GM23248 (cell line): ENCODE data around the gene CALD1. TPM values are rescaled to one million over a fixed set of nuclear protein-coding genes. Genes with fewer than 3 reads are reported as not detected.
A peak's percentile ranks its signal among the peaks of the same experiment; 100 is the strongest.

Source experiments
- DNase-seq: peaks from one replicate; pipeline ENCODE4 v3.0.0-alpha.2; 2015
- H2AFZ ChIP-seq: fragments of 200-600 bp; sonication (generic); 2 replicates; pipeline ENCODE4 v1.6.1; 2016; ENCODE audit warnings: antibody characterized with exemption
- H3F3A ChIP-seq: fragments of 200-600 bp; sonication (generic); 2 replicates; pipeline ENCODE4 v1.6.1; 2016; ENCODE audit warnings: mild to moderate bottlenecking, antibody characterized with exemption, mixed run types; ENCODE audit not compliant: insufficient read depth
- H3K27ac ChIP-seq: fragments of 200-600 bp; sonication (generic); 2 replicates; pipeline ENCODE4 v1.5.1; 2016; ENCODE audit warnings: mild to moderate bottlenecking
- H3K27me3 ChIP-seq: fragments of 200-600 bp; sonication (generic); replicated peaks from 2 replicates; pipeline ENCODE4 v1.6.1; 2016; ENCODE audit warnings: mild to moderate bottlenecking; ENCODE audit not compliant: insufficient read depth
- H3K36me3 ChIP-seq: fragments of 200-600 bp; sonication (generic); 2 replicates; pipeline ENCODE4 v1.6.1; 2016; ENCODE audit warnings: low read depth, mild to moderate bottlenecking
- H3K4me1 ChIP-seq: fragments of 200-600 bp; sonication (generic); 2 replicates; pipeline ENCODE4 v1.6.1; 2016; ENCODE audit warnings: mild to moderate bottlenecking; ENCODE audit not compliant: insufficient read depth
- H3K4me2 ChIP-seq: fragments of 200-600 bp; sonication (generic); one replicate; pipeline ENCODE4 v1.6.1; 2016; ENCODE audit warnings: mild to moderate bottlenecking; ENCODE audit not compliant: unreplicated experiment
- H3K4me3 ChIP-seq: fragments of 200-600 bp; sonication (generic); 2 replicates; pipeline ENCODE4 v1.5.1; 2016; ENCODE audit warnings: mild to moderate bottlenecking
- H3K79me2 ChIP-seq: fragments of 200-600 bp; sonication (generic); 2 replicates; pipeline ENCODE4 v1.6.1; 2016; ENCODE audit warnings: mild to moderate bottlenecking; ENCODE audit not compliant: insufficient read depth
- H3K9ac ChIP-seq: fragments of 200-600 bp; sonication (generic); 2 replicates; pipeline ENCODE4 v1.6.1; 2016; ENCODE audit warnings: mild to moderate bottlenecking
- H3K9me2 ChIP-seq: fragments of 200-600 bp; sonication (generic); 2 replicates; pipeline ENCODE4 v1.6.1; 2016; ENCODE audit warnings: mixed run types, mild to moderate bottlenecking, moderate library complexity; ENCODE audit not compliant: insufficient read depth
- H3K9me3 ChIP-seq: fragments of 200-600 bp; sonication (generic); one replicate; pipeline ENCODE4 v1.6.1; 2017; ENCODE audit warnings: low read depth
- H4K20me1 ChIP-seq: fragments of 200-600 bp; sonication (generic); 2 replicates; pipeline ENCODE4 v1.6.0; 2016; ENCODE audit not compliant: insufficient read depth
- EZH2 ChIP-seq: fragments of 200-600 bp; sonication (generic); IDR thresholded peaks from 2 replicates; pipeline ENCODE4 v1.6.1; 2018; ENCODE audit warnings: antibody characterized with exemption, mild to moderate bottlenecking; ENCODE audit not compliant: insufficient read depth, poor library complexity, severe bottlenecking
- EZH2phosphoT487 ChIP-seq: fragments of 200-600 bp; sonication (generic); IDR thresholded peaks from 2 replicates; pipeline ENCODE4 v1.6.1; 2018; ENCODE audit warnings: antibody characterized with exemption, moderate library complexity, mild to moderate bottlenecking, low read depth; ENCODE audit not compliant: insufficient read depth
- WGBS, 2 experiments: methylation state at CpG; one replicate each; pipeline ENCODE4 v1.1.6; 2015 to 2017; ENCODE audit warnings: low lambda C conversion rate in 2 of 2, low coverage in 1 of 2; ENCODE audit errors: missing lambda C conversion rate in 2 of 2; 5-methylcytosine and 5-hydroxymethylcytosine counted together
- in situ Hi-C: fragments of 300-500 bp; cut with MboI; formaldehyde crosslinking; loops from 2 replicates; pipeline ENCODE4 v1.15.0; 2020
- polyA plus RNA-seq: library from polyadenylated mRNA; unstranded; fragments of >200 nt; fragmentation: Nextera tagmentation; extraction: Ambion mirVana; gene quantifications from 2 replicates; pipeline ENCODE4 v1.2.1, GENCODE V29; 2016
- total RNA-seq: library from RNA; depleted of rRNA; stranded (reverse); fragments of >200 nt; shearing (Covaris generic); gene quantifications from 2 replicates; pipeline ENCODE4 v1.2.3, GENCODE V29; 2014

Gene CALD1
- total and polyA plus RNA-seq, 2 experiments from 2014 or later: 698 to 1,687 TPM

DNA sequence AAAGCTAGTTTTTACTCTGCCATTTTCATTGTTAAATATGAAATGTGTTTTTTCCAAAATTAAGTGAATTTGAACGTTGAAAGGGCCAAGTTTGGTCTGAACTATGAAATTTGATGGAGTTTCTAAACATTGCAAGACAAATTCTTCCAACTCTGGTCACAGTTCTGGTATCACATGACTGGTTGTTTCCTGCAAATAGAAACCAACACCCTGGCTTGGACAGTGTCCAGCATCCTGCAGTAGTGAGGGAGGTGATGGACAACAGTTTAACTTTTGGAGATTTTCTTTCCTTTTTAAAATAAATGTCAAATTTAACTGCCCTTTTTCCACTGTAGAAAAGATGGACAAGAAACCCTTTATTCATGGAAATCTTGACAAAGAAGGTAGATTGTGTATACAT lies 152.1 kb downstream of the CALD1 start:
- Histone ChIP-seq H2AFZ (no peak overlapping the region), H3K4me2 (peak overlapping the region; percentile 20), H3K79me2 (peaks cover 95% of the 10 kb centered on the region), H3K9me2 (no peaks in the 10 kb centered on the region), H3K27ac (peak overlapping the region; percentile 36), H3K4me1 (peaks cover 42% of the 10 kb centered on the region), H3K9ac (no peak overlapping the region), H3K36me3 (peaks cover 81% of the 10 kb centered on the region), H3F3A (peaks cover 79% of the 10 kb centered on the region), H4K20me1 (no peaks in the 10 kb centered on the region), H3K4me3 (no peak overlapping the region), H3K27me3 (no peaks in the 10 kb centered on the region), H3K9me3 (no peaks in the 10 kb centered on the region)
- TF ChIP-seq EZH2 (no peak), EZH2phosphoT487 (no peak)
- 10 to 15% methylated on average over 1 of the region's 1 CpG for WGBS, 2 experiments
- DNase-seq: peak; percentile 54
- in situ Hi-C loops: no loop called here

DNA sequence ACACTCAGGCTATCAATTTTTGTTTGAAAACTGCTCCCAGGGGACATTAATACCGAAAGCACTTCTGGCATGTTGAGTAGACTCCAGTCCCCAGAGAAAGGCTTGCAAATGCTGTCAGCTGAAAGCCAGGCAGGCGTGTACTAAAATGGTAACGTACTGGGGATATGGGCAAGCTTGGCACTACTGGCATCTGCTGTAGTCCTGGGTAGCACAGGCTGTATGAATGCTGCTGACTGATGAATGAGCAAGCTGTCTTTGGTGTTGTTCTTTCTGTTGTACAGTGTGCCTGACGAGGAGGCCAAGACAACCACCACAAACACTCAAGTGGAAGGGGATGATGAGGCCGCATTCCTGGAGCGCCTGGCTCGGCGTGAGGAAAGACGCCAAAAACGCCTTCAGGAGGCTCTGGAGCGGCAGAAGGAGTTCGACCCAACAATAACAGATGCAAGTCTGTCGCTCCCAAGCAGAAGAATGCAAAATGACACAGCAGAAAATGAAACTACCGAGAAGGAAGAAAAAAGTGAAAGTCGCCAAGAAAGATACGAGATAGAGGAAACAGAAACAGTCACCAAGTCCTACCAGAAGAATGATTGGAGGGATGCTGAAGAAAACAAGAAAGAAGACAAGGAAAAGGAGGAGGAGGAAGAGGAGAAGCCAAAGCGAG lies 153.4 kb downstream of the CALD1 start:
- DNase-seq: no peak
- peaks cover 86% of the 10 kb centered on the region for H3F3A ChIP-seq
- no peaks in the 10 kb centered on the region for H3K27me3 ChIP-seq
- no peak overlapping the region for H2AFZ ChIP-seq
- H3K27ac ChIP-seq: no peak overlapping the region
- no peak overlapping the region for H3K4me3 ChIP-seq
- peaks cover 88% of the 10 kb centered on the region for H3K79me2 ChIP-seq
- in situ Hi-C loops: no loop called here
- TF ChIP-seq EZH2 (no peak), EZH2phosphoT487 (no peak)
- 94 to 95% methylated on average over 17 of the region's 17 CpGs for WGBS, 2 experiments
- no peak overlapping the region for H3K9ac ChIP-seq
- H3K36me3 ChIP-seq: peaks cover 94% of the 10 kb centered on the region
- H3K9me2 ChIP-seq: no peaks in the 10 kb centered on the region
- H3K9me3 ChIP-seq: no peaks in the 10 kb centered on the region
- no peak overlapping the region for H3K4me2 ChIP-seq
- H3K4me1 ChIP-seq: peaks cover 43% of the 10 kb centered on the region
- H4K20me1 ChIP-seq: no peaks in the 10 kb centered on the region

DNA sequence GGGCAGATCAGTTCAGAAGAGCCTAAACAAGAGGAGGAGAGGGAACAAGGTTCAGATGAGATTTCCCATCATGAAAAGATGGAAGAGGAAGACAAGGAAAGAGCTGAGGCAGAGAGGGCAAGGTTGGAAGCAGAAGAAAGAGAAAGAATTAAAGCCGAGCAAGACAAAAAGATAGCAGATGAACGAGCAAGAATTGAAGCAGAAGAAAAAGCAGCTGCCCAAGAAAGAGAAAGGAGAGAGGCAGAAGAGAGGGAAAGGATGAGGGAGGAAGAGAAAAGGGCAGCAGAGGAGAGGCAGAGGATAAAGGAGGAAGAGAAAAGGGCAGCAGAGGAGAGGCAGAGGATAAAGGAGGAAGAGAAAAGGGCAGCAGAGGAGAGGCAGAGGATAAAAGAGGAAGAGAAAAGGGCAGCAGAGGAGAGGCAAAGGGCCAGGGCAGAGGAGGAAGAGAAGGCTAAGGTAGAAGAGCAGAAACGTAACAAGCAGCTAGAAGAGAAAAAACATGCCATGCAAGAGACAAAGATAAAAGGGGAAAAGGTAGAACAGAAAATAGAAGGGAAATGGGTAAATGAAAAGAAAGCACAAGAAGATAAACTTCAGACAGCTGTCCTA lies 154.1 kb downstream of the CALD1 start:
- TF ChIP-seq EZH2: no peak
- no peak for TF ChIP-seq EZH2phosphoT487
- H3K9me3 ChIP-seq: no peaks in the 10 kb centered on the region
- no peak overlapping the region for H3K27ac ChIP-seq

DNA sequence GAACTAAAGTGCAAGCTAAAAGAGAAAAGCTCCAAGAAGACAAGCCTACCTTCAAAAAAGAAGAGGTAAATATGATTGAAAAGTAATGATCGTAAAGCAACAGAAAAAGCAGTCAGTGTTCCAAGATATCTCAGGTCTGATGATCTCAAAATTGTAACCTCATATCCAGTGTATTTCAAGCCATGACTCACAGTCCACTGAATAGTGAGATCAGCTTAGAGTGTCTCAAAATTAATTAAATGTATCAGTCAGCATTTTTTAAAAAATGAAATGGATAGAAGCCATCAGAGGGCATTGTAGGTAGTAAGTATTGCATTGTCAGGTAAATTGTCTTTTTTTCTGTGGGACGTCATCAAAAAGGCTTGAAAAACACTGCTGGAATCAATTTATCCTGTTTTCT lies 156.3 kb downstream of the CALD1 start:
- peaks cover 93% of the 10 kb centered on the region for H3K36me3 ChIP-seq
- H3K27me3 ChIP-seq: no peaks in the 10 kb centered on the region
- no peak overlapping the region for H2AFZ ChIP-seq
- H3F3A ChIP-seq: peaks cover 91% of the 10 kb centered on the region
- H3K79me2 ChIP-seq: peaks cover 60% of the 10 kb centered on the region
- 8 to 22% methylated on average over 2 of the region's 2 CpGs for WGBS, 2 experiments
- TF ChIP-seq EZH2: no peak
- no peak for TF ChIP-seq EZH2phosphoT487
- H3K4me3 ChIP-seq: no peak overlapping the region
- H3K27ac ChIP-seq: peak overlapping the region; percentile 59
- no peaks in the 10 kb centered on the region for H3K9me2 ChIP-seq
- DNase-seq: peak; percentile 82
- H4K20me1 ChIP-seq: no peaks in the 10 kb centered on the region
- peak overlapping the region; percentile 29 for H3K4me2 ChIP-seq
- in situ Hi-C loops: no loop called here
- no peaks in the 10 kb centered on the region for H3K9me3 ChIP-seq
- peaks cover 47% of the 10 kb centered on the region for H3K4me1 ChIP-seq
- no peak overlapping the region for H3K9ac ChIP-seq

More for the DNA sequence above, 154.1 kb downstream of the CALD1 start:
- Histone ChIP-seq H3K4me1 (peaks cover 43% of the 10 kb centered on the region), H3K9ac (no peak overlapping the region), H3K79me2 (peaks cover 82% of the 10 kb centered on the region), H3K36me3 (peaks cover 96% of the 10 kb centered on the region), H3K27me3 (no peaks in the 10 kb centered on the region), H2AFZ (no peak overlapping the region), H3K4me2 (no peak overlapping the region), H3K4me3 (no peak overlapping the region), H3F3A (peaks cover 90% of the 10 kb centered on the region), H3K9me2 (no peaks in the 10 kb centered on the region), H4K20me1 (no peaks in the 10 kb centered on the region)
- 81 to 94% methylated on average over 3 of the region's 3 CpGs for WGBS, 2 experiments
- no peak for DNase-seq
- in situ Hi-C loops: no loop called here
